ENCODE results near the gene ATOH8.
A peak's percentile ranks its signal among the peaks of the same experiment; 100 is the strongest.

ATOH8 gene

GRCh38 chr2:85754313-85755095 is 713 bp downstream of the ATOH8 start:
- DNase-seq (ENCODE audit: low spot score), result peak; percentile 53

GRCh38 chr2:85755122-85756027 is 1.6 kb downstream of the ATOH8 start:
- no peak for DNase-seq (ENCODE audit: low spot score)

GRCh38 chr2:85756195-85756594 is 2.4 kb downstream of the ATOH8 start:
- no peak for DNase-seq (ENCODE audit: low spot score)

GRCh38 chr2:85756822-85757435 is 3.1 kb downstream of the ATOH8 start:
- DNase-seq (ENCODE audit: low spot score), result no peak

- no peak for DNase-seq (ENCODE audit: low spot score)
Measured at GRCh38 chr2:85757860-85758259, 4.1 kb downstream of the ATOH8 start.

GRCh38 chr2:85758361-85759256 is 4.8 kb downstream of the ATOH8 start:
- no peak for DNase-seq (ENCODE audit: low spot score)

- no peak for DNase-seq (ENCODE audit: low spot score)
Measured at GRCh38 chr2:85759257-85759613, 5.4 kb downstream of the ATOH8 start.

GRCh38 chr2:85760371-85760770 is 6.6 kb downstream of the ATOH8 start:
- DNase-seq (ENCODE audit: low spot score), result peak; percentile 64

GRCh38 chr2:85760872-85761271 is 7.1 kb downstream of the ATOH8 start:
- no peak for DNase-seq (ENCODE audit: low spot score)

- DNase-seq (ENCODE audit: low spot score), result no peak
Measured at GRCh38 chr2:85761512-85761944, 7.7 kb downstream of the ATOH8 start.

GRCh38 chr2:85761946-85762345 is 8.2 kb downstream of the ATOH8 start:
- DNase-seq (ENCODE audit: low spot score), result no peak

- DNase-seq (ENCODE audit: low spot score), result no peak
Measured at GRCh38 chr2:85763132-85763531, 9.3 kb downstream of the ATOH8 start.

GRCh38 chr2:85763831-85764230 is 10.0 kb downstream of the ATOH8 start:
- DNase-seq (ENCODE audit: low spot score), result no peak

GRCh38 chr2:85765081-85765731 is 11.4 kb downstream of the ATOH8 start:
- DNase-seq (ENCODE audit: low spot score), result no peak

GRCh38 chr2:85766229-85766628 is 12.4 kb downstream of the ATOH8 start:
- no peak for DNase-seq (ENCODE audit: low spot score)

GRCh38 chr2:85767803-85768665 is 14.2 kb downstream of the ATOH8 start:
- no peak for DNase-seq (ENCODE audit: low spot score)

GRCh38 chr2:85768713-85769112 is 14.9 kb downstream of the ATOH8 start:
- DNase-seq (ENCODE audit: low spot score), result peak; percentile 77

GRCh38 chr2:85769236-85769982 is 15.6 kb downstream of the ATOH8 start:
- no peak for DNase-seq (ENCODE audit: low spot score)

- no peak for DNase-seq (ENCODE audit: low spot score)
Measured at GRCh38 chr2:85769983-85770362, 16.2 kb downstream of the ATOH8 start.
